Measurements from ENCODE around the gene BICD1.

DNA sequence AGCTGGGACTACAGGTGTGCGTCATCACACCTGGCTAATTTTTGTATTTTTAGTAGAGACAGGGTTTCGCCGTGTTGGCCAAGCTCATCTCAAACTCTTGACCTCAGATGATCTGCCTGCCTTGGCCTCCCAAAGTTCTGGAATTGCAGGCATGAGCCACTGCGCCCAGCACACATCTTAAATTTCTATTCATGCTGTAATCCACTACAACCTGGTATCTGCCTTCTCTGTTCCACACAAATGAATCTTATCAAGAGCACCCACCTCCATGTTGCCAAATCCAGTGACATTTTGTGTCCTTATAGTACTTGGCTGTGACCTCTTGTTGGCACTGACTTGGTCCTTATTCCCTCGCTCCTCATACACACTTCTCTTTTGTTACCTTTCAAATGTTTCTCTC, 5.8 kb upstream of the BICD1 start:
- TF ChIP-seq EZH2phosphoT487 (IDR thresholded peaks at IDR 0.05; ENCODE audit: borderline replicate concordance, low read length): no peak
- TF ChIP-seq, protein P1, sequence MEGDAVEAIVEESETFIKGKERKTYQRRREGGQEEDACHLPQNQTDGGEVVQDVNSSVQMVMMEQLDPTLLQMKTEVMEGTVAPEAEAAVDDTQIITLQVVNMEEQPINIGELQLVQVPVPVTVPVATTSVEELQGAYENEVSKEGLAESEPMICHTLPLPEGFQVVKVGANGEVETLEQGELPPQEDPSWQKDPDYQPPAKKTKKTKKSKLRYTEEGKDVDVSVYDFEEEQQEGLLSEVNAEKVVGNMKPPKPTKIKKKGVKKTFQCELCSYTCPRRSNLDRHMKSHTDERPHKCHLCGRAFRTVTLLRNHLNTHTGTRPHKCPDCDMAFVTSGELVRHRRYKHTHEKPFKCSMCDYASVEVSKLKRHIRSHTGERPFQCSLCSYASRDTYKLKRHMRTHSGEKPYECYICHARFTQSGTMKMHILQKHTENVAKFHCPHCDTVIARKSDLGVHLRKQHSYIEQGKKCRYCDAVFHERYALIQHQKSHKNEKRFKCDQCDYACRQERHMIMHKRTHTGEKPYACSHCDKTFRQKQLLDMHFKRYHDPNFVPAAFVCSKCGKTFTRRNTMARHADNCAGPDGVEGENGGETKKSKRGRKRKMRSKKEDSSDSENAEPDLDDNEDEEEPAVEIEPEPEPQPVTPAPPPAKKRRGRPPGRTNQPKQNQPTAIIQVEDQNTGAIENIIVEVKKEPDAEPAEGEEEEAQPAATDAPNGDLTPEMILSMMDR (IDR thresholded peaks at IDR 0.05; ENCODE audit: low read depth, low read length, poor library complexity, severe bottlenecking): no peak

Measured in DOHH2 (cell line).